ENCODE results near the gene GP1BA. TPM values are rescaled to one million over a fixed set of nuclear protein-coding genes. Genes with fewer than 3 reads are reported as not detected.

Gene GP1BA
- total and polyA plus RNA-seq, 10 of the 15 experiments (the other 5 are each of a cell fraction or from before 2014, with no cell fraction given) = 0.04 to 0.67 (median 0.28) TPM; not detected in 1

DNA sequence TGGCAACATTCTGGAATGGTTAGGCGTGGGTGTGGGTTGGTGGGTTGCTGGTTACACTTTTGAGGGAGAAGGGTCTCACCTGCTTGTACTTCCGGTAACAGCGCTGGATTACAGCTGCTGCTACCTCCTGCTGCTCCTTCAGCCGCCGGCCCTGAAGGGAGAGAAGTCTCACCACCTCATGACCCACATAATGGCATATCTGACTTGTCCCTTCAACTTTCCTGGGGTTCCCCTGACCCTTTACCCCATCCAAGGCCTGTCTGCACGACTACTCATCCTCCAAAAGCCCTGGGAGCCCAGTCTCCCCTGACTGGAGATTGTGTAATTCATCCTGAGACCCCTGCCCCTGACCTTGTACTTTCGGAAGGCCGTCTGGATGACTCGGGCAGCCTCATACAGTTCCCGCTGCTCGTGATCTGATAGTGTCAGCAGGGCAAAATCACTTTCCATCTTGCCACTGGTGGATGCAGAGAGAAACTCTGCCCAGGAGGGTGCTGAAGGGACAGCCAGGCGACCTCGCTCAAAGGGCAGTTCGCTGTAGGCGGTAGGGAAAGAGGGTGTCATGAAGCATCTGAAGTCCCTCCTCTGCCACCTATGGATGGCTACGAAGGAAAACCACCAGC lies 37.6 kb downstream of the GP1BA start:
- ChIA-PET SMC1A (ENCODE audit: uncharacterized antibody, unreplicated experiment) (interaction anchor here (1.8 to 2.7 kb wide), 2 partner anchors 11 to 61 kb away, joined by 4 to 9 read pairs; no protein-coding TSS in a partner anchor), RAD21 (ENCODE audit: unreplicated experiment) (interaction anchor here (1.2 to 1.3 kb wide), 2 partner anchors 17 to 62 kb away, joined by 3 read pairs; no protein-coding TSS in a partner anchor), POLR2A (interaction anchor here (1.0 to 8.5 kb wide), 2 partner anchors 17 to 23 kb away, joined by 3 to 272 read pairs; partner anchors contain the start of genes CAMTA2, ENO3, PFN1 and RNF167), CTCF (interaction anchor here (0.7 to 3.6 kb wide), 7 partner anchors 11 to 93 kb away, joined by 3 to 18 read pairs (median 4); partner anchors contain the start of genes CAMTA2, RNF167 and SLC25A11)
- H3K4me3 ChIP-seq = no peak overlapping the region
- no peak for DNase-seq (ENCODE audit: low read depth, low spot score)
- peaks cover 14% of the 10 kb centered on the region for H3K4me1 ChIP-seq (ENCODE audit: control insufficient read depth, insufficient read depth, low read length)
- no peak overlapping the region for H3K27ac ChIP-seq (ENCODE audit: control insufficient read depth, insufficient read depth)
- peaks cover 29% of the 10 kb centered on the region for H3K79me2 ChIP-seq (ENCODE audit: control insufficient read depth, insufficient read depth, low read length)
- FAIRE-seq = no peak
- BruUV-seq (replicated peaks) = no TSS peak
- in situ Hi-C loops (cut with MboI) (no loop called here), intact Hi-C loops (cut with micrococcal nuclease; ENCODE audit: unreplicated experiment) (loop anchor here (5.0 kb wide), 1 partner anchor 93 kb away; no protein-coding TSS in a partner anchor)
- no peak for ATAC-seq
- WGBS (ENCODE audit: insufficient coverage, insufficient replicate concordance, low lambda C conversion rate, missing lambda C conversion rate) = 89% methylated on average over 16 of the region's 16 CpGs
- no peaks in the 10 kb centered on the region for H4K20me1 ChIP-seq (ENCODE audit: control insufficient read depth, insufficient read depth)
- H3K9ac ChIP-seq (ENCODE audit: control insufficient read depth, insufficient read depth, low read length) = no peak overlapping the region
- peak overlapping the region; percentile 99; the same call in 1 of the 2 replicates for H3K4me2 ChIP-seq (ENCODE audit: control insufficient read depth, insufficient read depth)
- no peaks in the 10 kb centered on the region for H3K9me3 ChIP-seq (replicated peaks; ENCODE audit: control insufficient read depth, insufficient read depth, low read length)
- H2AFZ ChIP-seq (ENCODE audit: control insufficient read depth, low read depth, low read length) = no peak overlapping the region
- TF ChIP-seq NFYA (IDR thresholded peaks at IDR 0.05; ENCODE audit: borderline replicate concordance, low read depth, low read length) (no peak), USF2 (IDR thresholded peaks at IDR 0.05; ENCODE audit: borderline replicate concordance, low read depth, low read length) (no peak), RAD21 (IDR thresholded peaks at IDR 0.05; ENCODE audit: insufficient read depth, low read depth, low read length) (no peak), JUND (IDR thresholded peaks at IDR 0.05; ENCODE audit: low read depth, low read length) (no peak), NBN (IDR thresholded peaks at IDR 0.05) (no peak), TAF1 (IDR thresholded peaks at IDR 0.05; ENCODE audit: borderline replicate concordance, low read depth, low read length) (no peak), ZNF207 (IDR thresholded peaks at IDR 0.05; ENCODE audit: borderline replicate concordance) (no peak), ZBTB11 (CRISPR knock-in tag; IDR thresholded peaks at IDR 0.05) (no peak)
- TF ChIP-seq, protein P1, sequence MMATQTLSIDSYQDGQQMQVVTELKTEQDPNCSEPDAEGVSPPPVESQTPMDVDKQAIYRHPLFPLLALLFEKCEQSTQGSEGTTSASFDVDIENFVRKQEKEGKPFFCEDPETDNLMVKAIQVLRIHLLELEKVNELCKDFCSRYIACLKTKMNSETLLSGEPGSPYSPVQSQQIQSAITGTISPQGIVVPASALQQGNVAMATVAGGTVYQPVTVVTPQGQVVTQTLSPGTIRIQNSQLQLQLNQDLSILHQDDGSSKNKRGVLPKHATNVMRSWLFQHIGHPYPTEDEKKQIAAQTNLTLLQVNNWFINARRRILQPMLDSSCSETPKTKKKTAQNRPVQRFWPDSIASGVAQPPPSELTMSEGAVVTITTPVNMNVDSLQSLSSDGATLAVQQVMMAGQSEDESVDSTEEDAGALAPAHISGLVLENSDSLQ (IDR thresholded peaks at IDR 0.05) = no peak
- H3K27me3 ChIP-seq (replicated peaks in 1 of 2; ENCODE audit: control insufficient read depth in 2 of 2, insufficient read depth in 2 of 2, low read length in 1 of 2) = no peaks in the 10 kb centered on the region
- H3K36me3 ChIP-seq (ENCODE audit: control insufficient read depth in 2 of 2, insufficient read depth in 2 of 2, low read length in 1 of 2) = peaks cover 13 to 18% of the 10 kb centered on the region in 2 experiments; a peak in 3 of 4 replicates
